H9 (cell line): Measurements from ENCODE around the gene LUZP1. TPM values are rescaled to one million over a fixed set of nuclear protein-coding genes. Genes with fewer than 3 reads are reported as not detected.

Experiments used
- DNase-seq: peaks from one replicate; pipeline ENCODE4 v3.0.0-alpha.2; 2017
- H2AFZ ChIP-seq: one replicate; pipeline ENCODE4 v1.6.1; 2013; ENCODE audit warnings: mild to moderate bottlenecking, low read length, control low read depth, moderate library complexity
- H2AK5ac ChIP-seq: 2 replicates; pipeline ENCODE4 v1.6.1; 2013; ENCODE audit warnings: low read length, control low read depth, mixed read lengths; ENCODE audit not compliant: insufficient read length
- H2BK120ac ChIP-seq: one replicate; pipeline ENCODE4 v1.6.1; 2013; ENCODE audit warnings: low read depth, mild to moderate bottlenecking, low read length, control low read depth, inconsistent platforms; ENCODE audit not compliant: poor library complexity, severe bottlenecking
- H2BK12ac ChIP-seq: 2 replicates; pipeline ENCODE4 v1.6.1; 2013; ENCODE audit warnings: low read length, control low read depth, mixed read lengths, low read depth; ENCODE audit not compliant: insufficient read length
- H2BK15ac ChIP-seq: 2 replicates; pipeline ENCODE4 v1.6.1; 2013; ENCODE audit warnings: low read depth, low read length, control low read depth
- H2BK20ac ChIP-seq: one replicate; pipeline ENCODE4 v1.6.1; 2013; ENCODE audit warnings: low read depth, mild to moderate bottlenecking, low read length, control low read depth, inconsistent platforms; ENCODE audit not compliant: poor library complexity, severe bottlenecking
- H2BK5ac ChIP-seq: 2 replicates; pipeline ENCODE4 v1.6.1; 2013; ENCODE audit warnings: low read length, control low read depth, mixed read lengths; ENCODE audit not compliant: insufficient read length
- H3K14ac ChIP-seq: 2 replicates; pipeline ENCODE4 v1.6.1; 2013; ENCODE audit warnings: low read length, control low read depth; ENCODE audit not compliant: insufficient read depth
- H3K18ac ChIP-seq: 2 replicates; pipeline ENCODE4 v1.6.1; 2013; ENCODE audit warnings: low read depth, mild to moderate bottlenecking, mixed read lengths, low read length, control low read depth; ENCODE audit not compliant: insufficient read length
- H3K23ac ChIP-seq: 2 replicates; pipeline ENCODE4 v1.6.1; 2013; ENCODE audit warnings: low read length, control low read depth, mixed read lengths, low read depth; ENCODE audit not compliant: insufficient read length
- H3K23me2 ChIP-seq: 2 replicates; pipeline ENCODE4 v1.6.1; 2013; ENCODE audit warnings: low read depth, mild to moderate bottlenecking, mixed read lengths, low read length, control low read depth; ENCODE audit not compliant: insufficient read length, poor library complexity, severe bottlenecking
- H3K27ac ChIP-seq: 2 replicates; pipeline ENCODE4 v1.5.1; 2013; ENCODE audit warnings: low read length, control low read depth, mixed read lengths, low read depth; ENCODE audit not compliant: insufficient read length
- H3K27me3 ChIP-seq: 2 replicates; pipeline ENCODE4 v1.6.1; 2013; ENCODE audit warnings: low read length, control low read depth, inconsistent platforms; ENCODE audit not compliant: insufficient read depth
- H3K4ac ChIP-seq: 2 replicates; pipeline ENCODE4 v1.6.1; 2013; ENCODE audit warnings: low read depth, mild to moderate bottlenecking, control low read depth, inconsistent platforms, low read length, moderate library complexity
- H3K4me1 ChIP-seq: 2 replicates; pipeline ENCODE4 v1.6.1; 2013; ENCODE audit warnings: low read length, control low read depth, inconsistent platforms; ENCODE audit not compliant: insufficient read depth
- H3K4me2 ChIP-seq: 2 replicates; pipeline ENCODE4 v1.6.1; 2013; ENCODE audit warnings: low read length, control low read depth, mixed read lengths; ENCODE audit not compliant: insufficient read length, insufficient read depth
- H3K56ac ChIP-seq: 2 replicates; pipeline ENCODE4 v1.6.1; 2013; ENCODE audit warnings: low read depth, mild to moderate bottlenecking, mixed read lengths, low read length, control low read depth; ENCODE audit not compliant: insufficient read length
- H3K79me1 ChIP-seq: 2 replicates; pipeline ENCODE4 v1.6.1; 2013; ENCODE audit warnings: low read depth, mild to moderate bottlenecking, moderate library complexity, low read length, control low read depth, inconsistent platforms; ENCODE audit not compliant: insufficient read depth, poor library complexity, severe bottlenecking
- H3K79me2 ChIP-seq: 2 replicates; pipeline ENCODE4 v1.6.1; 2013; ENCODE audit warnings: low read length, control low read depth, inconsistent platforms; ENCODE audit not compliant: insufficient read depth
- H3K9ac ChIP-seq: 2 replicates; pipeline ENCODE4 v1.6.1; 2013; ENCODE audit warnings: low read length, control low read depth, mixed read lengths; ENCODE audit not compliant: insufficient read length; ENCODE audit errors: extremely low read depth
- H3K9me3 ChIP-seq: one replicate; pipeline ENCODE4 v1.6.1; 2013; ENCODE audit warnings: low read depth, low read length, inconsistent platforms; ENCODE audit not compliant: control insufficient read depth
- H3T11ph ChIP-seq: one replicate; pipeline ENCODE4 v1.6.1; 2013; ENCODE audit warnings: mild to moderate bottlenecking, low read length, control low read depth, inconsistent platforms
- H4K20me1 ChIP-seq: one replicate; pipeline ENCODE4 v1.6.1; 2013; ENCODE audit not compliant: control insufficient read depth, insufficient read length, insufficient read depth
- H4K5ac ChIP-seq: 2 replicates; pipeline ENCODE4 v1.6.1; 2013; ENCODE audit warnings: low read depth, mild to moderate bottlenecking, mixed read lengths, low read length, control low read depth; ENCODE audit not compliant: insufficient read length
- H4K8ac ChIP-seq: replicated peaks from 2 replicates; pipeline ENCODE4 v1.6.1; 2013; ENCODE audit warnings: low read length, control low read depth, mixed read lengths, low read depth; ENCODE audit not compliant: insufficient read length
- H4K91ac ChIP-seq: 2 replicates; pipeline ENCODE4 v1.6.1; 2013; ENCODE audit warnings: low read depth, mild to moderate bottlenecking, moderate library complexity, mixed read lengths, low read length, control low read depth; ENCODE audit not compliant: insufficient read length
- H3K27ac Mint-ChIP-seq, 3 experiments: 2 replicates in 2 of 3; 3 replicates in 1 of 3; pipeline ENCODE4 v1.8.0; 2020 to 2021; ENCODE audit warnings: mixed read lengths in 3 of 3, mild to moderate bottlenecking in 1 of 3, moderate library complexity in 1 of 3
- H3K27me3 Mint-ChIP-seq: 2 replicates; pipeline ENCODE4 v1.8.0; 2021; ENCODE audit warnings: low read depth, mild to moderate bottlenecking, moderate library complexity, mixed read lengths
- H3K36me3 Mint-ChIP-seq, 3 experiments: 2 replicates in 2 of 3; 3 replicates in 1 of 3; pipeline ENCODE4 v1.8.0; 2020 to 2021; ENCODE audit warnings: low read depth in 3 of 3, mixed read lengths in 3 of 3; ENCODE audit not compliant: insufficient read depth in 1 of 3
- H3K4me1 Mint-ChIP-seq, 2 experiments: 2 replicates each; pipeline ENCODE4 v1.8.0; 2020; ENCODE audit warnings: mixed read lengths in 2 of 2
- H3K4me3 Mint-ChIP-seq, 2 experiments: 2 replicates in 1 of 2; 3 replicates in 1 of 2; pipeline ENCODE4 v1.8.0; 2020 to 2021; ENCODE audit warnings: mild to moderate bottlenecking in 2 of 2, mixed read lengths in 2 of 2, moderate library complexity in 1 of 2
- H3K9me3 Mint-ChIP-seq, 2 experiments: 2 replicates in 1 of 2; 3 replicates in 1 of 2; pipeline ENCODE4 v1.8.0; 2020; ENCODE audit warnings: mild to moderate bottlenecking in 2 of 2, mixed read lengths in 2 of 2, moderate library complexity in 1 of 2
- CTCF ChIP-seq: fragments of 200-600 bp; sonication (generic); conservative IDR thresholded peaks from 3 replicates; pipeline ENCODE4 v1.8.0; 2021; ENCODE audit warnings: antibody characterized with exemption, mild to moderate bottlenecking
- total RNA-seq: library from RNA; stranded (reverse); gene quantifications from 2 replicates; pipeline ENCODE4 v1.2.1, GENCODE V29; 2021

Gene LUZP1
- total RNA-seq, 1 experiment from 2014 or later, result 48.2 TPM

- H3K27me3 Mint-ChIP-seq, result no peaks in the 10 kb centered on the region
- Histone ChIP-seq H2BK5ac (no peak overlapping the region), H3K23me2 (no peaks in the 10 kb centered on the region), H2BK15ac (no peak overlapping the region), H3K4me2 (no peak overlapping the region), H3K14ac (no peak overlapping the region), H3K79me2 (peaks cover 23% of the 10 kb centered on the region), H3K27me3 (no peaks in the 10 kb centered on the region), H2BK120ac (no peak overlapping the region), H4K5ac (no peak overlapping the region), H2BK20ac (no peak overlapping the region), H2BK12ac (no peak overlapping the region), H3K9ac (no peak overlapping the region), H3K4me1 (peaks cover 4% of the 10 kb centered on the region; the same call in 1 of the 2 replicates), H4K91ac (no peak overlapping the region), H3K18ac (no peak overlapping the region), H3K56ac (no peak overlapping the region), H3K79me1 (peaks cover 6% of the 10 kb centered on the region), H4K8ac (no peak overlapping the region), H3K4ac (no peak overlapping the region), H2AFZ (no peak overlapping the region), H3T11ph (no peak overlapping the region), H4K20me1 (no peaks in the 10 kb centered on the region), H3K23ac (no peak overlapping the region), H3K27ac (no peak overlapping the region), H3K9me3 (no peaks in the 10 kb centered on the region), H2AK5ac (no peak overlapping the region)
- no peak for TF ChIP-seq CTCF
- no peaks in the 10 kb centered on the region for H3K9me3 Mint-ChIP-seq
- no peak overlapping the region for H3K27ac Mint-ChIP-seq
- peaks cover 15 to 16% of the 10 kb centered on the region in 2 experiments for H3K4me1 Mint-ChIP-seq
- no peak overlapping the region for H3K4me3 Mint-ChIP-seq
- no peak for DNase-seq
- no peaks in the 10 kb centered on the region for H3K36me3 Mint-ChIP-seq
Measured at GRCh38 chr1:23123528-23123927, 45.1 kb downstream of the LUZP1 start.
